Activated T-helper 1 cell treated with anti-CD3 and anti-CD28 coated beads, Interleukin-2, amount 50 U/mL, for 16 hours (primary cell): ENCODE data around the gene VSTM2L.
"Not testable (repeated sequence)": the region's sequence is repeated elsewhere in the genome, so short reads cannot be mapped to it uniquely, and the experiment has no call there.

Source experiments
- DNase-seq, 2 donors: peaks; one replicate each; pipeline ENCODE4 v3.0.0-alpha.2; 2020; ENCODE audit warnings: low read depth in 1 of 2, low spot score in 1 of 2

Gene VSTM2L

DNA sequence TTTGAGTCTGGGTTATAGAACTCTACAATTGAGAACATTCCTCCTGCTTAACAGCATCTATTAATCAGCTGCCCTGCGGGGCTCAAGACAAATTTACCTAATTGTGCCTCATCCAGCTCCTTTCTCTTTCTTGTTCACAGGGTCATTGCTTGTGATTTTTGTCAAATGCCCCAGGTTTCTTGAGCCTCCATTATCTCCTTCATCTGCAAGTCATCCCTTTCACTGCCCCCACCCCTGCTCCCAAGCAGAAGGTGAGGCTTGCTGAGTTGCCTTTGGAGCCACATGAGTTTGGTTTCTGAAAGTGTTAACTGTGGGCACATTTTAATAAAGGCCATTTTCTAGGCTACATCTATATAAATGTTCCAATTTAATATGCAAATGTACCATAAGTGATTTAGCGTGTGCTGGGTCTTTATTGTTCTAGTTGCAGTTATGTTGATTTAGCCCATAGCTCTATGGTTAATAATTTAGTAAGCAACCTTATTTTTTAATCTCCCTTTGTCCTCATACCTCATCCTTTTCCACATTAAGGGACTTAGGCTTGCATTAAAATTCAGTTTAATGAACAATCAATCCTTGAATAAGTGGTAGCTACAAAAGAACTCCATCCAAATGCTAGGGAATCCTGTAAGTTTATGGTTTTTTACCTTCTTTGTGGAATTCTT is 56.1 kb downstream of the VSTM2L start:
- DNase-seq: no peak

DNA sequence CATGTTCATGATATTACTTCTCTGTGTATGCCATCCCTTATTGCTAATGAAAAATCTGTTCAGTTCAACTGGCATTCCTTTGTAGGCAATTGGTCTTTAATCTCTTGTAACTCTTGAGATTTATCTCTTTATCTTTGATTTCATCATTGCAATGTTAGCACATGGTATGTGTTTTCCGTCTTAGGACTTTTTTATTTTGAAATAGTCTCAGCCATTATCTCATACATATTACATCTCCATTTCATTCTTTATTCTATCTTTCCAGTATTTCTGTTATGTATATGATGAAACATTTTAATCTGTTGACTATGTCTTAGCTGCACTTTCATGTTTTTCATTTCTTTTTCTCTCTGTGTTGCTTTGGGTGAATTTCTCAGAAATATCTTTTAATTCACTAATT is 58.1 kb downstream of the VSTM2L start:
- DNase-seq: no peak

DNA sequence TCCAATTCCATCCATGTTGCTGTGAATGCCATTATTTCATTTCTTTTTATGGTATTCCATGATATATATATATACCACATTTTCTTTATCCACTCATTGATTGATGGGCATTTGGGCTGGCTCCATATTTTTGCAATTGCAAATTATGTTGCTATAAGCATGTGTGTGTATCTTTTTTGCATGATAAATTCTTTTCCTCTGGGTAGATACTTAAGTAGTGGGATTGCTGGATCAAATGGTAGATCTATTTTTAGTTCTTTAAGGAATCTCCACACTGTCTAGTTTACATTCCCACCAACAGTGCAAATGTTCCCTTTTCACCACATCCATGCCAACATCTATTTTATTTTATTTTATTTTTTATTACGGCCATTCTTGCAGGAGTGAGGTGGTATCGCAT is 60.6 kb downstream of the VSTM2L start:
- DNase-seq: not testable (repeated sequence)

DNA sequence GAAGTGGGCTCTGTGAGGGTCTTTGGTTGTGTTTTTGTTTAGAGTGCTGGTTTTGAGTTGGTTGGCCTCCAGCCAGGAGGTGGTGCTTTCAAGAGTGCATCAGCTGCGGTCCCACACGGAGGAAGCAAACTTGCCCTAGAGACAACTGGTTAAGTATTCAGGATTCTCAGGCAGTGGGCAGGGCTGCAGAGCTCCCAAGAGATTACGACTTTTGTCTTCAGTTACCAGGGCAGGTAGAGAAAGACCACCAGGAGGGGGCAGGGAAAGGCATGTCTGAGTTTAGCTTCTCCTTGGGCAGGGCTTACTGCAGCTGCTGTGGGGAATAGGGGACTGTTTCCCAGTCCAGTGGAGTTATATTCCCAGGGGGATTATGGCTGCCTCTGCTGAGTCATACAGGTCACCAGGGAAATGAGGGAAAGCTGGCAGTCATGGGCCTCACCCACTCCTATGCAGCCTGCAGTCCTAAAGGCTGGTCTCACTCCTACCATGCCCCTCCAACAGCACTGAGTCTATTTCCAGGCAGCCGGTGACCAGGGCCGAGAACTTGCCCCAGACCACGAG is 66.0 kb downstream of the VSTM2L start:
- DNase-seq: no peak

DNA sequence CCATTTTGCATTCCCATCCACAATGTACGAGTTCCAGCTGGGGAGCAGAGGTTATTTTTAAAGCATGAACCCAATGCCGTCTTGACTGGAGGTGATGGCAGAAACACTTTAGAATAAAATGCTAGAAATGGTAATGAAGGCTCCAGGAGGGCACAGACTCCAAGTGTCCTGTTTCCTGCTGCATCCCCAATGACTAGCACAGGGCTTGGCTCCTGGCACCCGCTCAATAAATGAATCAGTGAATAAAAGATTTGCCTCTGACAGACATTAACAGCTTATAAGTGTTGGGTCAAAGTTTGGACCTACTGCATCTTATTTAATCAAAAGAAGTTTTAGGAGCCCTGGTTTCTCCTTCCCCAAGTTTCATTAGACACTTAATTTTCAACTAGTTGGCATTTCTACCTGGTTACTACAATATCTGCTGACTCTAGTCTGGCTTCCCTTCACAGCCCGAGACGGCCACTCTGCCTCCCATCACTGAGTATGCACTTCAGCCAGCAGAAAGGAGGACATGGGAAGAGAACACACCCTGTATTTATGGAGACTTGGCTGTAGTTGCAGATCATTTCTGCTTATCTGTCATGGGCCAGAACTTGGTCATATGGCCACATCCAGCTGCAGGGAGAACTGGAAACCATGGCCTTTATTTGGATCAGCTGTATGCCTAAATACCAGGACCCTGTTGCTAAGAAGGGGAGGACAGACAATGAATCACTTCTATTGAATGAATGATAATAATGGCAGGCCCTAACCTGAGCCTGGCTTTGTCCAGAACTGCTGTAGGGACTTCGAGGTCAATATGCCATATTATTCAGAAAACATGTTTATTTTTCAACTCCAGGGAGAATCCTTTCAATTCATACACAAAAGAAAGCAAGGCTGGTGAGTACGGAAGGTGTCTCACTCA is 67.3 kb downstream of the VSTM2L start:
- DNase-seq: no peak

DNA sequence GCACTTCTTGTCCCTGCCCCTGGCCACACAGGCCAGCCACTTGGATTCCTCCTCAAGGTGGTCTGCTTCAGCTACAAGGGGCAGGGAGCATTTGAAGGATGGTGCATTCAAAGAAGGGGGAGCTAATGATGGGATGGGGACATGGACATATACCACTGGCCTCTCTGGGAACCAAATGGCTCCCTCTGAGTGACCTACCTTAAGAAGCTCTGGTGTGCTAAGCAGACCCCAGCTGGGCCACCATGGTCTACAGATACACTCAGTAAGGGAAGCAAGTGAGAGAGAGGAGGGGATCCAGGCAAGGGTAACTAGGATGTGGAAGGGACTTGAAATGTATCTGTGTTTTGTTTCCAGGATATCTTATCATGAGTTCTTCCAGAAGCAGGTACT is 67.9 kb downstream of the VSTM2L start:
- DNase-seq: no peak

DNA sequence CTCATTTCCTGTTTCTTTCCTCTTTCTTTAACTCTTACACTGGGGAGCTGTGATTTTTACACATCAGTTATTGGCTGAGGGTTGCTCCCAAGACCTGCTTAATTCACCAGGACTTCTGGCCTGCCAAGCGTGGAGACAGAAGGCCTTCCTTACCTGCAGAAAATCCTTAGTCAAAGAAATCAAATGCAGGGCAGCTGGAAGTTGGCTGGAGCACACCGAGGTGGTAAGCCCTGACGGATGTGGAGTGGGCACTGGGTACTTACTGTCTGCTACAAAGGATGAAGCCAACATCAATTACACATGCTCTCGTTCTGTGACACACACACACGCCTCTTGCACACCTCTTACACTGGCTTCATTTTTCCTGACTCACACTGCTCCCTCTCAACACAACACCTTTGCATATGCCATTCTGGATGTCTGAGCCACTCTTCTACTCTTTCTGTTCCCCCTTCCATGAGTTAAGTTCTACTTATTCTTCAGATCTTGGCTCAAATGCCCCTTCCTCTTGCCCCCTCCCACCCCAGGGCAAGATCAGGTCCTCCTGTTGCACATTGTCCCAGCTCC is 68.7 kb downstream of the VSTM2L start:
- DNase-seq: no peak

DNA sequence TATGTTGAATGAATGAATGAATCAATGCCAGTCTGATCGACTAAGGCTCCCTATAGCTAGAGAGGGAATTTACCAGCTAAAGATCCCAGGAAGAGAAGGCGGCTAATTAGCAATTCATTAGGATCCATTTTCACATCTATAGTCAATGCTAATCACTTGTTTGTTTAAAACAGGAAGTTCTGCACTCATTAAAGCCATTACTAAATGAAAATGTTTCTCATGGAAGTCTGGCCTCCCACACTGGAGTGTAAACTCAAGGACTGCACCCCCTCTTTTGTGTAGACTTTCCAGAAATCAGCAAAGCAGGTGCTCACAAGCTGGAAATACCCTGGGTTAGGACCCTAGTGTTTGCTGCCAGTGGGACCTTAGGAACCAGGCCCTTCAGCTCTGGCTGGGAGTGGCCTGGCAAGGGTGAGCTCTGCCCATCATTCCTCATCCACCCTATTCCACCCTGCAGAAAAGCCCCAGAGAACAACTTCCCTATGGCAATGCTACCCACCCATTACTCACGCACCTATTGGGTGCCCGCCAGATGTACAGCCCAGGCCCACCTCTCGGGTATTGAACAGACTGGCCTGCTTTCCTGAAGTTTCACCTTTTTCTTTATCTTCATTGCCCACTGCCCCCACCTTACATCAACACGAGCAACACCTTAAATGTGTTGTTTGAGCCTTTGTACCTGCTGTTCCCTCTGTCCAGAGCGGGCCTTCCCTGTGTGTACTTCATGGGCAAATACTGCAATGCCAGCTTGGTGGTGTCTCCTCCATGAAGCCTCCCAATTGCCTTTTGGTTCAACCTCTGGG is 69.5 kb downstream of the VSTM2L start:
- DNase-seq: no peak

DNA sequence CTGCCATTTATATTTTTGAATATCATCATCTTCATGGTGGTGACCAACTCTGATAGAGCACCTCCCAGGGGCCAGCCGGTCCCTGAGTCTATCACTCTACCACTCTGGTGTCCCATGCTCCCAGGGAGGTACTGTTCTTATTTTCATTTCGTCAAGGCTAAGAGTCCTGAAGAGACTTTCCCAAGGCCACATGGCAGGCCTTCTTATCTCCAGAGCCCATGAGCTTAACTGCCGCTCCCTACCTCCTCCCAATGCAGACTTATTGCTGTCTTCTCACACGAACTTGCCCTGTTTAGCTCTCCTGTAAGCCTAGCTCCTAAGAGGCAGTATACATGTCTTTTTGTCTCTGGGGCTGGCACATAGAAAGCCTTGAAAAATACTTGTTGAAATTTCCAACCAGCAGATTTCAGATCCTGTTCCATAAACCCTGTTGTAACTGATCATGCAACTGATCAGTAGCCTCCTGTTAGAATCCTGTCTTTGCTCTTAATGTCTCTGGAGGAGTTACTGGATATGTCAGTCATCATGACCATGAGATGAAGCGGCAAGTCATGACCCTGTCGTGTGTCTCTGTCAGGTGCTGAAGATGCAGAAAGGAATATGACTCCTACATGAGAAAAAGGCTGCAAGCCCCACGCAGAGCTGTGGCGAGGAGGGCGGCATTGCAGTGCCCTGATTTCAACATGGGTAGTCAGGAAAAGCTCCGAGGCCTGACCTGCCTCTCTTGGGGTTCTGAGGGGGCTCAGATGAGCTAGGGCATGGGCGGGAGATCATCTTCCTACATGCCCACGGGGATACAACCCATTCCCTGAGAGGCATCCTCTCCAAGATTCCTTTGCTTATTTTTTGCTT is 70.4 kb downstream of the VSTM2L start:
- no peak for DNase-seq

DNA sequence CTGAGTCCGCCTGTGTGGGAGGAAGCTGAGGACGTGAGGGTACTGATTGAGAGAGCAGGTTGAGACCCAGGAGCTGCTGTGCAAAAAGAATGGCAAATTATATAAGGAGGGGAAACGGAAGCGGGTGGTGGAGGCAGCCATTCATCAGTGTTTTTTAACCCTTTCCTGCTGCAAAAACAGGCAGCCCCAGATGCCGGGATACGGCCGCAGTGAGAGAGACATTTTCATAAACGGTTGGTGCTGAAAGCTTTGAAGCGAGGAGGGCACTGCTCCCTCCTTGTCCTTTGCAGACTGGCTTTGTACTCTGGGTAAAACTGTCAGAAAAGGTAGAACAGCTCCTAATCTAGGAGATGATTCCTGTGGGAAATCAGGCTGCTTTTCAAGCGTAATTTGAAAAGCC is 74.0 kb downstream of the VSTM2L start:
- no peak for DNase-seq

DNA sequence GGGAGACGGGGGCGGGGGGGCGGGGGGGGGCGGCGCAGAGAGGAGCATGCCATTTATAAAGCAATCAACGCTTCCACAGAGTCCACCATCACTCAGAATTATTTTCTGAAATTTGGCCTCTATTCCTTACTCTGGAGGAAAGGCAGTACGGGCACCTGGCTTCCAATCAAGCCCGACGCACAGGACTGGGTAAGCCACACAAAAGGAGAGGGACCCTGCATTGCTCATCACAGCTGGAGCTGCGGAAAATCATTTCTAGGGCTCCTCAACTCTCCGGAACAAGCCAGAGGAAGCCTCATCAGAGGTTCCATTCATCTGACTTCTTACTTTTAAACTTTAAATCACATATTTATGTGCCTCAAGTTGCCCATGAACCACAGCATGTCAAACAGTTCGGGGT is 74.4 kb downstream of the VSTM2L start:
- DNase-seq: no peak

DNA sequence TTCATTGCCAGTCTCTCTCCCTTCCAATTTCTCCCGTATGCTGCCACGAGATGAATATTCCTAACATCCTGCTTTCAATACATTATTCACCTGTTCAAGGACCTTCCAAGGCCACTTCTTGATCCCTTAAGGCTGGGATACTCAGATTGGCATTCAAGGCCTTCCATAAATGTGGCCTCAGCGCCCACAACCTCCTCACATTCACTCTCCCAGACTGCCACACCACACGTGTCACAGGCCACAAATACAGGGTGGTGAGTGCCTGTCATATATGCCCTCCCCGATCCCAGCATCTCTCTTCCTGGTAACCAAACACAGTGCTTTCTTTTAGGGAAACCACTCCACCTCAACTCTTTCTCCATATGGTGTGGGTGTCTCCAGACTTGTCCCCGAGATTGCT is 74.9 kb downstream of the VSTM2L start:
- DNase-seq: no peak

DNA sequence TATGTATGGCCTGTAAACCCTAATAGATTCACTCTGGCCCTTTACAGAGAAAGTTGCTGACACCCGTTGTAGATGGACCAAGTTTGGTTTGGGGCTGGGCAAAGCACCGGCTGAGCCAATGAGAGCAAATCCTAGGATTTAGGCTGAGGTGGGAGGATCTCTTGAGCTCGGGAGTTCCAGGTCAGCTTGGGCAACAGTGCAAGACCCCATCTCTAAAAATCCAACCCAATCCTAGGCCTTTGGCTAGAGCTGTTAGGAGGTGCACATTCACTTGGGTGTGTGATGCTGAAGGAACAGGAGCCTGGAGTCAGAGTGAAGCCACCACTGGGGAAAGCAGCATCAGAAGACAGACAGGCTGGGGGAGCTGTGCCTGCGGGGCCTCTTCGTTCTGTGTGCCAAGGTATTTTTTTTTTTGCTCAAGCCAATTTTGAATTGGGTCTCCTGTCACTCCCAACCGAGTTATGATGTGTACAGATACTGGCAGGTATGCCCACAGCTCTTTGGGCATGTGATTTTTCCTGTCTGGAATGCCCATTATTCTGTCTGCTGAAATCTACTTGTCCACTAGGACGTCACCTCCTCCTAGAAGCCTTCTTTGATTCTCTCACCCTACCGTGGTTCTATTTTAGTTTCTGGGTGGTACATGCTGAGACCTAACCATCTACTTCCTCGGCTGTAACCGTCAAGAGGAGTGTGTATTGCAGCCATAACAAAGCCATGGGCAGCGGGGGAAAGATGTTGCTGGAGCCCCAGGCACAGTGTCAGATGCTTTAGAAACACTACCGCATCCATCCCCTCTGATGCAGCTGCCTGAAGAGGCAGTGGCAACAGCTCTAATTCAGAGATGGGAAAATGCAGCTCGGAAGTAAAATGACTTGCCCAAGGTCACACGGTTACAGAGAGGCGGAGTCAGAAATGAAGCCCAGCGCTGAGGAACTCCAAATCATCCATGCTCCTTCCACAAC is 76.4 kb downstream of the VSTM2L start:
- no peak for DNase-seq

DNA sequence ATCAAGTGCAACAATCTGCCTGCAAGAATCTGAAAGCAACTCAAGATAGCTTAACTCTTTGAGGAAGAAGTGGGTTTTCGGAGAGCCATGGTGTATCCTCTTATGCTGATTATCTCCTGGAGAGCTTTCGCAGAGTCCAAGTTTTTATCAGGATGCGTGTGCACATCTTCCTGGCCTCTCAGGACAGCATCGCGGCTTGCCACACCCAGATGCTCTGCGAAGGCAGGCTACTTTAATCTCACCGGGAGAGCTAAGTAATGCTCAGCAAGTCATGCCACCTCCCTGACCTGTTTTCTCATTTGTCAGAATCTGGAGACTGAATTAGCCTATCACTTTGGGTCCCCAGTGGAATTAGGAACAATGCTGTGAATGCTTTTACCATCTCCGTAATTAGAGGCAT is 77.5 kb downstream of the VSTM2L start:
- no peak for DNase-seq

DNA sequence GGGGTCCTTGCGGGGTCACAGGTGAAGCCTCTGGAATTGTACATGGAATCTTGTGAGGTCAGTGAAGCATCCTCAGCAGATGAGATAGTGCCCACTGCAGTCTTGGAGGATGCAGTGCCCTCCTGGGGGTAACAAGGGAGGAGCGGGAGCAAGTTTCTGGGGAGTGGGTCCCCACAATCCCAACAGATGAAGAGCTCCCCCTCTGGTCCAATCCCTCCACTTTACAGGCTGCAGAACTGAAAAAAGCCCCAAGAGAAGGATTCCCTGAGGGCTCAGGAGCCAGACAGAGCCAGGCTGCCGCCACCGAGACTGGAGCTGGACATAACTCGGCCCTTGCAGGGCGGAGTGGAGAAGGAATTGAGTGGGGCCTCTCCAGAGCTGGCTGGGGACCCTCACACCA is 77.9 kb downstream of the VSTM2L start:
- no peak for DNase-seq

DNA sequence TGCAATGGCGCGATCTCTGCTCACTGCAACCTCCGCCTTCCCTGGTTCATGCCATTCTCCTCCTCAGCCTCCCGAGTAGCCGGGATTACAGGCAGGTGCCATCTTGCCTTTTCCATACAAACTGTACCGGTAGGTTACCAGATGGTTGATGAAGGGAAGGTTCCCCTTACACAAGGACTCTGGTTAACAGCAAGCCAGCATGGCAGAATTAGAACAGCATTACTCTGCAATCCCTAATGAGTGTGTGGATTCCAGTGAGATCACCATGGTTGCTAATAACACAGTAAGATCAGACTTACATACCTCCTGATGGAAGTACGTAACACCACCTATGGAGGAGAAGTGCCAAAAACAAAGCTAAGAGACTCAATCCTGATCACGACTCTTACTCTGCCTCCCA is 78.6 kb downstream of the VSTM2L start:
- no peak for DNase-seq

DNA sequence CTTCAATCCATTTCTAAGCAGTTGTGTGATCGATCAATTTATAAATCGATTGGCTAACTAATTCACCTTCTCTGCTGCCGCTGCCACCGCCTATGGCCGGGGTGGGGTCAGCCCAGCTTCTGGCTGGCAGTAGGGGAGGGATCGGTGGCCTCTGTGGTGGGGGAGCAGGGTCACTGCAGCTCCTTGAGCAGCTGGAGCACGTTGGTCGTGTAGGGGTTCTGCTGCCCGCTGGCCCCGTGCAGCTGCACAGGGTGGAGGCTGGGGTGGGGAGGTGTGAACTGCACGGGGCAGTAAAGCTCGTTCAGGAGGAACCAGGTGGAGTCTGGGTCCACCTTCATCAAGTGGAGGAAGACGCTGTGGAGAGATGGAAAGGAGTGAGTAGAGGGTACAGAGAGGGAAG is 80.4 kb downstream of the VSTM2L start:
- DNase-seq: no peak

DNA sequence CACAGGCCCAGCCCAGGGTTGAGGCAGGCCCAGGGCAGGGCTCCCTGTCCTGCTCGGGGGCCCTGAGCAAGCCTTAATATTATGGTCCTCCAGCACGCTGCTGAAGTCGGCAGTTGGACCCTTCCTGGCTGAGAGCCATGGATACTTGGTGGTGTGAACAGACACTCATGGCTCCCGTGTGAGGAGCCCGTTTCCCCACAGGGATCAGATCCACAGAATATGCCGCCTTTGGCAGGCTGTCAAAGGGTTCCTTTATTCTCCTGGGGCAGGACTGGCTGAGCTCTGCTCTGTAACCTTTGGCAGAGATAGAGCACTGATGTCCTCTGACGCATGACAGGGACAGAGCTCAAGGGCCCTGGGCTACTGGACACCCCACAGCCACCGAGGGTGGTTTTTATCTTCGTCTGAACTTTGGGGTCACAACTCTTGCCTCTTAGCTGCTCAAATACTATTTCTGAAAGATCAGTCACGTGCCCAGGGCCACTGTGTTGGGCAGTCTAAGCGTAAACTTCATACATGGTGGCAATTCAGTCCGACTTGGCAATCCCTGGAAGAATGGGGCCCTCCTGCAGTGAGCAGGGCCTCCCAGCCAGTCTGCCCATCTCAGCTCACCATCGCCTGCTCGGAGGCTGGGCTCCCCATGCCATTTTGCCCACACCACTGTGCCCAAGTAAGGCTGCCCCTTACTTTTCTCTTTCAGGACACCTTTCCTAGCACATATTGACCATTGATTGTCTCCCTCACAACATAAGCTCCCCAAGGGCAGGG is 81.3 kb downstream of the VSTM2L start:
- no peak for DNase-seq
